HG03378 (cell line): ENCODE measurements around the gene SMOC2.

Experiments used
- ATAC-seq: cut with Tn5 transposase; IDR thresholded peaks from one replicate; pipeline ENCODE4 v1.9.1; 2021; ENCODE audit warnings: mild to moderate bottlenecking, moderate library complexity; ENCODE audit not compliant: unreplicated experiment

Gene SMOC2

GRCh38 chr6:168441434-168442391 lies 729 bp downstream of the SMOC2 start:
- ATAC-seq: no peak

- ATAC-seq: no peak
Observed at GRCh38 chr6:168442646-168443045, 1.7 kb downstream of the SMOC2 start.

DNA sequence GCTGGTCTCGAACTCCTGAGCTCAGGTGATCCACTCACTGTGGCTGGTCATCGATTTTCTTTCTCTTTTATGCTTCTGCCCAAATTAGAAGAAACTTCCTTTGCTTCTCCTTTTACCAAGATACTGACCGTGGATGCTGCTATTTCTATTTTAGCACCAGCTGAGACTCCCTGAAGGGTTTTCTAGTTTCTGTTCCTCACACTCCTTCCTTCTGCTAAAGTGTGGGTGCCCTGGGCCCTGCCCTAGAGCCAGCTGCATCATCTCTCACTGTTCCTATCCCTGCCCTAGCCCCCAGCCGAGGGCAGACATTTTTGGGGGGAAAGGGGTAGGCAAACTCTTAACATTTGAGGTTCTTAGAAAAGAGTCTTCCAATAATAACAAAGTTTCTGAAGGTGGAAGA lies 6.3 kb downstream of the SMOC2 start:
- ATAC-seq: no peak

DNA sequence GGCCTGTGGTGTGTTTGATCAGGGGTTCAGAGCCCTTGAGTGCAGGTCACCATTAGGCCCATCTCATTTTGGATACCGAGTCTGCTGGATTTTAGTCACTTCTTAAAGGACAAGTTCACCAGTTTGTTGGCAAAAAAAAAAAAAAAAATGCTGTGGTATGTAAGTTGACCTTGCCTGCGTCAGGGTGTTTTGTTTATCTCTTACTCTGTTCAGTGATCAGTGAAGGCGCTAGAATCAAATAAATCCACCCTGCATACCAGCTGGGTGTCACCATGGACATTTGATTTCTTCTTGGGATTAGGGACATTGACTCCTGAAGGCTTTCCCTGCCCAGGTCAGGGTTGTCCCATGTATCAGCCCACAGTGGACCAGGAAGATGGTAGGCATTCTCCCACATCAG lies 6.7 kb downstream of the SMOC2 start:
- ATAC-seq: no peak

DNA sequence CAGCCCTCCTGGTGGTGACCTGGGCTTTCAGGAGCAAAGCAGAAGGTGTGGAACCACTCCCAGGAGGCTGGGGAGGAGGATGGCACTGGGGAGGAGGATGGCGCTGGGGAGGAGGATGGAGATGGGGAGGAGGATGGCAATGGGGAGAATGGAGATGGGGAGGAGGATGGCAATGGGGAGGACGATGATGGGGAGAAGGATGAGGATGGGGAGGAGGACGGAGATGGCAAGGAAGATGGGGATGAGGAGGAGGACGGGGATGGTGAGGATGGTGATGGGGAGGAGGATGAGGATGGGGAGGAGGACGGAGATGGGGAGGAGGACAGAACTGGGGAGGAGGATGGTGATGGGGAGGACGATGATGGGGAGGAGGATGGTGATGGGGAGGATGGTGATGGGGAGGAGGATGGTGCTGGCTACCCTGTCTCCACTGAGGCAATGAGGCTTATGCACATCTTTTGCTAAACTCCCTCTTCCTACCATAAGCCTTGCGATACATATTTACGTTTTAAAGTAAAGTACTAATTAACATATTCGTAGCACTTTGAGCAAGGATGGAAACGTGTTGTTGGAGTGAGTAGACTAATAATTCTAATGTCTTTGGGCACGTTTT lies 7.4 kb downstream of the SMOC2 start:
- ATAC-seq: no peak

- no peak for ATAC-seq
Observed at GRCh38 chr6:168450917-168451316, 9.9 kb downstream of the SMOC2 start.

DNA sequence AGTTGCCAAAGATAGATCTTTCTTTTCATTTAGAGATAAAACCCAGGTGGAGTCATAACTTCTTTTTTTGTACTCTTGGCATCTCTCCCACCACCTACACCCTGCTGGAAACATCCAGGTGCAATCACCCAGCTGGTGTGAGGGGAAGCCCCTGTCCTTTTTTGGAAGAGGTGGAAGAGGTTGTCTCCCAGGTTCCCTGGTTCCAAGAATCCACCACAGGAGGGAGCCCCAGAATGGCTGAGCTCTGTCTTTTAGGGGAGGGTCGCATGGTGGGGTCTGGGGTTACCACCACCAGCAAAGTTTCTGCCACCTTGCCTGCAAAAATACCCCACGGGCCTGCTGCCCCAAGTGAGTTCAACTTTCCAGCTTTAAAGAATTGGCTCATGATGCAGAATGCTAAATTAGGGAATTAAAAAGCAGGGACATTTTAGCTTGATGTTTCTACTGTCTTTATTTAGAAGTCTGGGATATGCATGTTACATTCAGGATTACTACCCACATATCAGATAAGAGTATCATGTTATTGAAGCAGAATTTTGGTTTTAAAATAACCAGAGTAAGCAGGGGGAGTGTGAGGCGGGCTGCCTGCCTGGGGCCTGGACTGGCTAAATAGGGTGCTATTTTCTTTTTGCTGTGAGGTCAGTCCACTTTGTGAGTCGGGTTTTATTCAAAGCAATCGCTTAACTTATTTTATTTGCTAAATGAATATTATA lies 11.0 kb downstream of the SMOC2 start:
- ATAC-seq: no peak

DNA sequence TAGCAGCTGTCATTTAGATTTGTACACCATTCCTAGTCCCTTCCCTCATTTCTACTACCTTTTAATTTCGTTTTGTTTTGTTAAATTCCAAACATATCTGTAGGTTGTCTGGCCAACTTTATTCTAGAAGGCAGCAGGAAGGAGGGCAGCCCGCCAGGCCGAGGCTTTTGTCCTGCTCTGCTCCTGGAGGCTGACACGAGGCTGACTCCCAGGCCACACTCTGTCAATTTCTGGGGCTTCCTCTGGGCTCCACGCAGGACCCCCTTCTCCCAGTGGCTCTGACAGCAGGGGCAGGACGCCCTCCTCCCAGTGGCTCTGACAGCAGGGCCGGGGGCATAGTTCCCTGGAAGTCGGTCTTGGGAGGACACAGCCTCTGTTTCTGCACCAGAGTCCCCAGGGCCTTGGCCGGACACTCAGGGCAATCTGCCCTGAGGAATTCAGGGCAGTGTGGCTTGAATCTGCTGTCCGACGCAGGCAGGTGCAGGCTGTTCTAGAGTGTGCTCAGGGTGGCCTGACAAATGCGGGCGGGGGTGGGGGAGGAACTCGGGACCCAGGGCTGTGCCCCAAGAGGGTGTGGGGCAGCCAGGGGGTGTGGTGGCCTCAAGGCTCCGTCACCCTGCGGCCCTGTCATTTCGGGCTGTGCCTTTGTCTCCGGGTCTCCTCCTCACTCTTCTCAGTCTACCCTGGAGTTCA lies 11.8 kb downstream of the SMOC2 start:
- no peak for ATAC-seq

- ATAC-seq: no peak
Observed at GRCh38 chr6:168455847-168456530, 15.0 kb downstream of the SMOC2 start.

DNA sequence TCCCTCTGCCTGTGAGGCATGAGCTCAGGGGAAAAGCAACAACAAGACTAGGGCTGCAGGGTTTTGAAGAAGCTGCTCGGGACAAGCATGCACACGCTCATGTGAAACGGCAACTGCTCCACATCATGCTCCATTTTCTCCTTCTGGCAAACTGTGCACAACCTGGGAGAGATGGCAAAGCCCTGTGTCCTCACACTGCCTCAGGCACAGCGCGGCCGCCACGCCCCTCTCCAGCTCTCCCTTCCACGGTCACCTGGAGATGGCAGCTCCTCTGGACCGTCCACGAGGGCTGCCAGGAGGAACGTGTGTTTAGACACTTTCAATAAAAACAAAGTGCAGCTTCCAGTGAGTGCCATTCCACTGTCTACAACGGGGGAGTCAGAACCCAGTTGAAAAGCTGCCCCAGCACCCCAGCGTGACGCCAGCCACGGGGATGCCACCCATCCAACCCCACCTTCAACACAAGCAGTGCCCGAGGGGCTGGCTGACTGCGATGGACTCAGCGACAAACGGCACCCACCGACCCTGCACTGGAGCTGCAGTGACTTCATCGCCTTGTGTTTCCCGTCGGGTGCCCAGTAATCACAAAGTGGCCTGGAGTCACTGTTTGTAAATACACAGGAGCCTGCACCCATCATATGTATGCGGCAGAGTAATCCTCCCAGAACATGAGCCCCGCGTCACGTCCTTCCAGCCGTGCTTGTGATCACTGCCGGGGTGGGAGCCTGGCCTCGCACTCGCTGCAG lies 16.1 kb downstream of the SMOC2 start:
- ATAC-seq: no peak

DNA sequence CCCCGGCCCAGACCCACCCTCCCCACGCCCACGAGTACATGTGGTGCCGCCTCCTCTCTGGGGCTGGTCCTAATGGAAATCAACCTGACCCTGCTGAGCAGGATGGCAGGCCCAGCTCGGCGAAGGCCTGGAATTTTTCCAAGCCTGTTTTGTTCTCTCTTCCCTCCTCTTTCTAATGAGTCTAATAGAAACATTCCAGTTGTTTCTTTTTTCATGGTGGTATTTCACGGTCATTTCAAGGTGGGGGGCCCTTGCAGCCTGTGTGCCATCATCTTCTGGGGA lies 16.6 kb downstream of the SMOC2 start:
- ATAC-seq: no peak

GRCh38 chr6:168458101-168458500 lies 17.1 kb downstream of the SMOC2 start:
- ATAC-seq: no peak

- ATAC-seq: no peak
Observed at GRCh38 chr6:168459572-168459971, 18.6 kb downstream of the SMOC2 start.

- ATAC-seq: no peak
Observed at GRCh38 chr6:168462289-168462853, 21.4 kb downstream of the SMOC2 start.

GRCh38 chr6:168464546-168464945 lies 23.6 kb downstream of the SMOC2 start:
- no peak for ATAC-seq

DNA sequence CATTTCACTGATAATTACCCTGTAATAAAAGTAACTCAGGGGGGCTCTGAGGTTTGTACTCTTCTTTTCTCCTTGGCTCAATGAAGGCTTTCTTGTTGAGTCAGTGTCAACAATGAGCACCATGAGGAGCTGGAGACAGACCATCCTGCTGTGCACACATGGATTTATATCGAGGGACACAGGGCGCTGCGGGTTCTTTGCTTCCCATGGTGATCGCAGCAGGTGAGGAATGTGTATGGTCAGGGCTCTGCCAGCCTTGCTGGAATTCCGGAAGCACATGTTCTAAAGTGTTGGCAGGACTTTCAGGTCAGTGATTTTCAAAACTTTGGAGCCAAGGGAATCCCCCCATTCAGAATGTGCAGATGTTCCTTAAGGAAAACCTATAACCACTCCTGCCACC lies 27.1 kb downstream of the SMOC2 start:
- no peak for ATAC-seq

- ATAC-seq: no peak
Observed at GRCh38 chr6:168469521-168469920, 28.5 kb downstream of the SMOC2 start.

DNA sequence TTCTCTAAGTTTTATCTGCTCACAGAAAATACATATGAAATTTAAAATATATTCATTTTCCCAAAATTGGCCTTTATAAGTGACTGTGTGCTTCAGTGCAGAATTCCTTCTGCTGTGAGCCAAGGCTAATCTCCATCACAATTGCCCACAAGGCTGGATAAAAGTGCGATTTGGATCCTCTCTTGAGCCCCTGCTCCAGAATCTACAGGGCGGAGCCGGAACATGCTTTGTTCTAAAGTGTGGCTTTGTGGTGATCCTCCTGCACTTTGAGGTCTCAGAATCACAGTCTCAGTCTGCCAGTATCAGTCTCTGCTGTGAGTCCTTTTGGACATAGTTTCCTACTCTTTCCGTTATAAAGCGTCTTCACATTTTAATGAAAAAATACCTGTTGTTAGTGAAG lies 28.9 kb downstream of the SMOC2 start:
- ATAC-seq: no peak

DNA sequence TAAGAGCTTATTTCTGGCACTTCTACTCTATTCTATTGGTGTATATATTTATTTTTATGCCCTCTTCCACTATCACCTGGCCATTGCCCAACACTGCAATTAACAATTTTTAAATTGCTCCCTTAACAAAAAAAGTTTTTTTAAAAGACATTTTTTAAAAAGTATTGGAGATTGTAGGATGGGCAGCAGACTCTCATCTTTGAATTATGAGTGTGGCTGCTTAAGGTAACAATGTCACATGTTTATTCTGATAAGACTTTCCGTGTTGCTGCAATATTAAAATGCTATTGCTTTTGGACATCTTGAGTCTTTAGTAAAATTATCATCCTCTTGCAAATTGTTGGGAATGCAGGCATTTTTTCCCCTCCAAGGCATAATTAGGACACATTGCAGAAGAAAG lies 31.4 kb downstream of the SMOC2 start:
- no peak for ATAC-seq

GRCh38 chr6:168473197-168473596 lies 32.2 kb downstream of the SMOC2 start:
- no peak for ATAC-seq
